ENCODE data around the gene SLC25A26.
"Not testable (repeated sequence)": the region's sequence is repeated elsewhere in the genome, so short reads cannot be mapped to it uniquely, and the experiment has no call there.

The SLC25A26 gene

GRCh38 chr3:66271231-66271630 is 50.4 kb downstream of the SLC25A26 start:
- DNase-seq: no peak

DNA sequence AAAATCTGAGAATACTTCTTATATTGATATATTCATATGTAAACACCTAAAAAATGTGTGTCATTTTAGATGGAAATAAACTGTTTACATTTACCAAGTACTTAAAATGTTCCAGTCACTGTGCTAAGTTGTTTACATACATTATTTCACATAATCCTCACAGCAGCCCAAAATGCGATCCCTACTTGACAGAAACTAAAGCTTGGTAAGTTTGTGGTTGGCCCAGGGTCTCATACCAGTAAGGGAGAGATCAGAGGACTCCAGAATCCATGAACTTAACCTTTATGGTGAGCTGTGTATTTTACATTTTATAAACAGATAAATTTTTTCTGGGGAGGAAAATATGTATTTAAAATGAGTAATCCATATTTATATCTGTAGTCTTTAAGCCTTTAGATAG is 51.2 kb downstream of the SLC25A26 start:
- no peak for DNase-seq

DNA sequence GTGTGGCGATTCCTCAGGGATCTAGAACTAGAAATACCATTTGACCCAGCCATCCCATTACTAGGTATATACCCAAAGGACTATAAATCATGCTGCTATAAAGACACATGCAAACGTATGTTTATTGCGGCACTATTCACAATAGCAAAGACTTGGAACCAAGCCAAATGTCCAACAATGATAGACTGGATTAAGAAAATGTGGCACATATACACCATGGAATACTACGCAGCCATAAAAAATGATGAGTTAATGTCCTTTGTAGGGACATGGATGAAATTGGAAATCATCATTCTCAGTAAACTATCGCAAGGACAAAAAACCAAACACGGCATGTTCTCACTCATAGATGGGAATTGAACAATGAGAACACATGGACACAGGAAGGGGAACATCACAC is 54.0 kb downstream of the SLC25A26 start:
- not testable (repeated sequence) for DNase-seq

DNA sequence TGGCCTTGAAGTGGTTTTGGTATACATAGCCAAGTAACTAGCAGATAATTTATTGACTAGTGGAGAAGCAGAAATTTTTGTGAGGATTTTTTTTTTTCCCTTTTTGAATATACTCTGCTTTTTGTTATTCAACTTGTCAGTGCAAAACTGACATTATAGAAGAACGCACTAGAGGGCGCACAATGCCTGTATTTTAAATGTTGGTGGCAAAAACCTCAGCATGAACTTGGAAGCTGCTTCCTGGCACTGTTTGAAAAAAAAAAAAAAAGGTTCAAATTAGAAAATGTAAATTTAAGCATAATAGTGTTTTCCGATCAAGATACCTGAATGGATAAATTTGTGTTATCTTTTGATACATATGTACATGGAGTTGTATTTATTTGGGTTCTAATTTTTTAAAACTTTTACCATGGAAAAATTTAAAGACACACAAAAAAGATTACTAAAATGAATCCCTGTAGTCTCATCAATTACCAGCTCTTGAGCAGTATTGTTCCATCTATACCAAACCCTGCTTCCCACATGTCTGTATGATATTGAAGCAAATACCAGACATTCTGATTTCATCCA is 56.0 kb downstream of the SLC25A26 start:
- no peak for DNase-seq

DNA sequence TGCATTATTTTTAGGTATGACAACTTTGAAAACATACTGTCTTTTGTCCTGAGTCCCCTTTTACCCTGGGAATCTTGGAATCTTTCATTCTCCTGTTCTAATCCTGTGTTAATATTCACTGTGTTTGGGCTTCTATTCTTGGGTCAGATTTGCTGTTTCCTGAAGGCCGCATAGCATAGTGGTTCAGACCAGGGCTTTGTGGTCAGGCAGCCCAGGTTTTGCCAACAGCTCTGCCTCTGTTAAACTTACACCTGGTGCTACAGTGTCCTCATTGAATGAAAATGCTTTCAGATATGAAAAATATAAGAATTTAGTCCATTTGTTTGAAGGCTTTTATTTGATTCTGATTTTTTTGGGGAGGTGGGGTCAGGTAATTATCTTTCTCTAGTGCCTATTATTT is 58.4 kb downstream of the SLC25A26 start:
- DNase-seq: no peak

DNA sequence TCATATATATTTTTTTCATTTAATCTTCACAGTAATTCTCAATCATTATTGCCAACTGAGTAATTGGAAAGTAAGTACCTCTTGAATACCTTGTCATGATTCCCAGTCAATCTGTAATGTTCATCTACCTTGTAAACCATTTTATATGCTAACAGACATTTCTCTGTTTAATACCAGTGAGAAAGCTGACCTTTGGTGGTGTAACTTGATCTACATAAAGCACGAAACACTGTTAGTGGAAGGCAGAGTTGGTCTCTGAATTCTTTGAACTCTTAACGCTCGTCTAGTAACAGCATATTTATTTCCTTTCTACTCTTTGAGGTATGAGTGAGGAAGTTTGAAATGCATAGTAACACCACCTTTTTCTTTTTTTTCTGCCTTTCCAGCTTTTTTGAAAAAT is 59.5 kb downstream of the SLC25A26 start:
- DNase-seq: no peak

DNA sequence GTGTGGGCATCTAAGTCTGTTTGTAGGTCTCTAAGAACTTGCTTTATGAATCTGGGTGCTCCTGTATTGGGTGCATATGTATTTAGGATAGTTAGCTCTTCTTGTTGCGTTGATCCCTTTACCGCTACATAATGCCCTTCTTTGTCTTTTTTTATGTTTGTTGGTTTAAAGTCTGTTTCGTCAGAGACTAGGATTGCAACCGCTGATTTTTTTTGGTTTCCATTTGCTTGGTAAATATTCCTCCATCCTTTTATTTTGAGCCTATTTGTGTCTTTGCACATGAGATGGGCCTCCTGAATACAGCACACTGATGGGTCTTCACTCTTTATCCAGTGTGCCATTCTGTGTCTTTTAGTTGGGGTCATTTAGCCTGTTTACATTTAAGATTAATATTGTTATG is 71.1 kb downstream of the SLC25A26 start:
- DNase-seq: not testable (repeated sequence)

- no peak for DNase-seq
Measured at GRCh38 chr3:66297260-66297873, 76.6 kb downstream of the SLC25A26 start.

DNA sequence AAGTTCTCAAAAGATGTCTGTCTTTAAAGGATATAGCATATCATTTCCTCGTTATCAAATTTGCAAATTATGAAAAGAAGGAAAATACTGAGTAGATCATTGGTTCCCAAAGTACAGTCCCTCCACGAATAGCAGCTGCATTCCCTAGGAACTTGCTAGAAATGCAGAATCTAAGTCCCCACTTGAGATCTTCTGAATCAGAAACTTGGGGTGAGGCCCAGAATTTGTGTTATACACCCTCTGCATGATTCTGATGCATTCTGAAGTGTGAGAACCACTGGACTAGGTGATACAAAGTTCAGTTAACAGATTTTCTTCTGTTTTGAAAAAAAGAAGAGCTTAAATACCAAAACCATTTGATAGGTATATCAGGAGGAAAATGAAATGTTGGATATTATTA is 77.1 kb downstream of the SLC25A26 start:
- DNase-seq: no peak

DNA sequence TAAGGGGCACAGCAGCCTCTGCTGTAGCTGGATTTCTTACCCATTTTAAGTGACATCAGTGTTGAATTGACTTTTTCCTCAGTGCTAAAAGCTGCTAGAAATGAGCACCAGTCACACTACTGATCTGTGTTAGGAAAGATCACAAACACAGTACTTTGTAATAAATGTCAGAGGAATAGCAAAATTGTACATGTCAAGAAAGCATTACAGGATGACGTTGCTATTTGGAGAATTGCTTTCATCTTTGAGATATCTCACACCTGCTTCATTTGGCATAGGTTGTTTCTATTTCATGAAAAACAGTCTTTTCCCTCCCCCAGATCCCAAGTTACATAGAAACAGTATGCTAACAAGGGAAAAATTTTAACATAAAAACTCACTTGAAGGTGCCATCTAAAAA is 77.8 kb downstream of the SLC25A26 start:
- no peak for DNase-seq

- not testable (repeated sequence) for DNase-seq
Measured at GRCh38 chr3:66299085-66299484, 78.3 kb downstream of the SLC25A26 start.

DNA sequence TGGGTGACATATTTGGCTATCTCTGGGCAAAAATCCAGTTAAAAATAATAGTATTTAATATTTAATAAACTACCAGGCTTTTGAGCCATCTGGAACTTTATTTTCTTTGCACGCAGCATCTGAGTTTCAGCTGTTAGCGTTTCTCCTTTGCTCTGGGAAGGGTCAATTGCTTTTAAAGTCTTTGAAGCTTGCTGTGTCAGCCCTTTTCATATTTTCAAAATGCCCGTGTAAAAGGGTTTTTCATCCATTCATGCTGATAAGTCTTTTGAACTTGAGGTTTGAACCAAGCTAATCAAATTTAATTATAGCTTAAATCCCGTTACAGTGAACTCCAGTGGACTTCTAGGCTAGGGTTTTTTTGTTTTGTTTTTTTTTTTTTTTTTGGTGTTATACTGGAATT is 79.1 kb downstream of the SLC25A26 start:
- no peak for DNase-seq

DNA sequence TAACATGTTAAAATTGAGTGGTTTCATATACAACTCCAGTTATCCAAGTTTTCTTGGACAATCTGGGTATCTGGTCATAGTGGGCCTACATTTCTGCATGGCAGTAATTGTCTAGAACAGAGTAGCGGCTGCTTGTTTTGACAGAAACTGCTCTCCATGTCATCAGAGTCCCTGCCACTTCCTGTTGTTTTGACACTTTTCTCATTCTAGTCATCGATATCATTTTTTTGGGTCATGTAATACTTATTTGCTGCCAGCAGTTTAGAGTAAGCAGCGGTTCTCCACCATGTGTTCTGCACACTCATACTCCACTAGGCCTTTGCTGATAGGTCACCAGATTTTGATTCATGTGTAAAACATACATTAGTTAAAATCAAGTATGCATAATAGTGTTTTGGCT is 81.5 kb downstream of the SLC25A26 start:
- DNase-seq: no peak

GRCh38 chr3:66303491-66303901 is 82.7 kb downstream of the SLC25A26 start:
- DNase-seq: no peak

DNA sequence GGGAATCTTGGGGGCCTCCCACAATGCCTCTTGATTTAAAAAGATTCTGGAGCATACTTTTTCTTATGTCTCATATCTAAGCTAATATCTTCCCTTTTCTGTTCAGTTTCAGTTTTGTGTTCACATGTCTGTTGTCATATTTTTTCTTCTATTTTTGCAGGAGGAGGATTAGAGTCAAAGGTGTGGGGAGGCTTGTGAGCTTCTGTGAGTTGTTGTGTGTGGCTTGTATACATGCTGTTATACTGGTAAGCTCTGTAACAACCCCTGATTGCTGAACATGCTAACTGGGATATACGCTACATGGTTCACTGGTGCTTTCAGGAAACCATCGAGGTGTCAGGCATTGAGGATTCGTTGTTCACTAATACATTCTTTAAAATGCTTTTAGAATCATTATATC is 83.5 kb downstream of the SLC25A26 start:
- no peak for DNase-seq

- not testable (repeated sequence) for DNase-seq
Measured at GRCh38 chr3:66306086-66306485, 85.3 kb downstream of the SLC25A26 start.

GRCh38 chr3:66306991-66307390 is 86.2 kb downstream of the SLC25A26 start:
- not testable (repeated sequence) for DNase-seq

- no peak for DNase-seq
Measured at GRCh38 chr3:66312039-66312438, 91.2 kb downstream of the SLC25A26 start.

DNA sequence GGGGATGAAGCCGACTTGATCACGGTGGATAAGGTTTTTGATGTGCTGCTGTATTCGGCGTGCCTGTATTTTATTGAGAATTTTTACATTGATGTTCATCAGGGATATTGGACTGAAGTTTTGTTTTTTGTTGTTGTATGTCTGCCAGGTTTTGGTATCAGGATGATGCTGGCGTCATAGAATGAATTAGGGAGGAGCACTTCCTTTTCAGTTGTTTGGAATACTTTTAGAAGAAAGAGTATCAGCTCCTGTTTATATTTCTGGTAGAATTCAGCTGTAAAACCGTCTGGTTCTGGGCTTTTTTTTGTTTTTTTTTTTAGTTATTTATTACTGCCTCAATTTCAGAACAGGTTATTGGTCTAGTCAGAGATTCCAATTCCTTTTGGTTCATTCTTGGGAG is 93.7 kb downstream of the SLC25A26 start:
- DNase-seq: no peak

DNA sequence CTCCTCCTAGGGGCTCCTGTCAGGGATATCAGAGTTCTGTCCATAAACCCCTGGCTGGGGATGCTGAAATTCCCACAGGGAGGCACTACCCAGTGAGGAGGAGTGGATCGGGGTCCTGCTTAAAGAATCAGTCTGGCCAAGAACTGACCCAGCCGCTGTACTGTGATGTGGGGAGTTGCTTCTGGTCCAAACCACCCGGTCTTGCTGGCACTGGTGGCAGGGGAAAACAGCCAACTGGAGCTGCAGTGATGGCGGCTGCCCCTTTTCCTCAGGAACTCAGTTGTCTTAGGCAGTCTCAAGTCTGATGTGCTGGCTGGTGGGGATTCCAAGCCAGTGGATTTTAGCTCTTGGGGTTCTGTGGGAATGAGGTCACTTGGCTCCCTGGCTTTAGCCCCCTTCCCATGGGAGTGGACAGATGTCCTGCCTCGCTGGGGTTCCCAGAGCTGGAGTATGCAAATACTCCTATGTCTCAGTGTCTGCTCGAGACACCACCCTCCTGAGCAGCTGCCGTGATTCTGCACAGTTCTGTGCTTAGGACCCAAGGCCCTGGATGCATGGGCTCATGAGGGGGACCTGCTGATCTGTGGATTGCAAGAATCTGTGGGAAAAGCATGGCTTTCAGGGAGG is 97.1 kb downstream of the SLC25A26 start:
- no peak for DNase-seq

DNA sequence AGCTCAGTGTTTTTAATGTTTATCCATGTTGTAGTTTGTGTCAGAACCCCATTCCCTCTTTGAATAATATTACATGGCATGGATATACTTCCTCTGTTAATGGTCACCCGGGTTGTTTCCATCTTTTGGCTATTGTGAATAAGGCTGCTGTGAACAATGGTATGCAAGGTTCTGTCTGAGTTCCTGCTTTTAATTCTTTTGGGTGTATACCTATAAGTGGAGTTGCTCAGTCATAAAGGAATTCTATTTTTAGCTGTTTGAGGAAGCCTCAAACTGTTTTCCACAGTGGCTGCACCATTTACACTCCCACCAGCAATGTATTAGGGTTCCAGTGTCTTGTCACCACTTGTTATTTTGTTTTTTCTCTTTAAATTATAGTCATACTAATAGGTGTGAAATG is 99.6 kb downstream of the SLC25A26 start:
- DNase-seq: no peak

GRCh38 chr3:66322436-66322835 is 101.6 kb downstream of the SLC25A26 start:
- no peak for DNase-seq

DNA sequence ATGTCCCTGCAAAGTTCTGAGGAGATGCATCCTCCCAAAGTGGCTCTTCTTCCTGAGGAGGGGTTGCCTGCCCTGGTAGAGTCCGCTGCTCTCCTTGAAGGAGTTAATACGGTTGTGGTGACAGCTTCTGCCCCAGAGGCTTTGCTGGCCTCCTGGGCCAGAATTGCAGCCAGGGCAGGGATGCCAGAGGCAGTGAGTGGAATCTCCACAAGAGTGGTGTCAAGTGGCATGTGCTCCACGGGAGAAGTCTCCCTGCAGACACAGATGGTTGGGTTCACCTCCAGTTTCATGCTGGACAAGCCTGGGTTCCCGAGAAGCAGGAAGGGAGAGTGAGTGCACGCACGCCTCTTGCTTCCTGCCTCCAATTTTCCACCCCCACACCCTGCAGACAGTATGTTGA is 105.5 kb downstream of the SLC25A26 start:
- DNase-seq: no peak

GRCh38 chr3:66335671-66336070 is 114.9 kb downstream of the SLC25A26 start:
- no peak for DNase-seq

DNA sequence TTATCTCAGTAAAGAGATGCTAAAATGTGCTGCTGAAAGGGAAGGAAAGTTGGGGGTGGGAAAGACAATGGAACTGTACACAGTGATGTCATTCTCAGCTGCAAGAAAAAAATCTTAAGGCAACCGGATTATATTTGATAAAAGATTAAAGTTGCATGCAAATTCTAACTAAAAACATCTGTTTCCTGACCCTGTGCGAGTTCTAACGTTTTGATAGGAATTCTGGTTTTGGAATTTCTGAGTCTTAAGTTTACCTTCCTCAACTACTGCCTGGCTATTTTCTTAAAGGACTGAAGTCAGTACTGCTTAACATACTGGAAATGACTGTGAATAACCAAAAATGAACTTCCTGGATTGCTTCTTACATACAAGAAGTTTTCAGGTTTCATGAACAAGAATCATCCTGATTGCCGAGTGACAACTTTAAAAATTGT is 115.5 kb downstream of the SLC25A26 start:
- DNase-seq: no peak

All from bone marrow (tissue), 2 donors.